Right lobe of liver (tissue), 6 donors: ENCODE measurements around the gene ALS2. TPM values are rescaled to one million over a fixed set of nuclear protein-coding genes. Genes with fewer than 3 reads are reported as not detected.

ENCODE experiments used
- ATAC-seq, 4 donors: fragments of 200-7000 bp; cut with Tn5 transposase; one replicate each; pipeline ENCODE4 v1.9.1; 2020; ENCODE audit warnings: mild to moderate bottlenecking in 4 of 4, moderate library complexity in 4 of 4
- DNase-seq, 3 donors: peaks; one replicate each; pipeline ENCODE4 v3.0.0-alpha.2; 2020
- H3K27ac ChIP-seq, 3 donors: fragments of 200-600 bp; one replicate each; pipeline ENCODE4 v1.8.0; 2022
- H3K27me3 ChIP-seq, 2 donors: fragments of 200-600 bp; one replicate each; pipeline ENCODE4 v1.8.0; 2022
- H3K36me3 ChIP-seq, 4 donors: fragments of 200-600 bp; sonication (generic) in 1 of 4; one replicate each; pipeline versions ENCODE4 v1.5.1 to v1.8.0; 2017 to 2022; ENCODE audit warnings: control low read depth in 1 of 4
- H3K4me1 ChIP-seq, 4 donors: fragments of 200-600 bp; sonication (generic) in 1 of 4; one replicate each; pipeline versions ENCODE4 v1.5.1 to v1.8.0; 2017 to 2022; ENCODE audit warnings: control low read depth in 1 of 4
- H3K4me3 ChIP-seq, 3 donors: fragments of 200-600 bp; one replicate each; pipeline ENCODE4 v1.8.0; 2022
- H3K9me3 ChIP-seq, 4 donors: fragments of 200-600 bp; sonication (generic) in 1 of 4; one replicate each; pipeline versions ENCODE4 v1.5.1 to v1.8.0; 2017 to 2022; ENCODE audit warnings: control low read depth in 1 of 4
- POLR2A ChIP-seq: fragments of 450-650 bp; IDR thresholded peaks from one replicate; pipeline ENCODE4 v1.6.1; 2017; ENCODE audit warnings: antibody characterized with exemption, mild to moderate bottlenecking
- WGBS: methylation state at CpG from one replicate; pipeline ENCODE4 v1.1.6; 2018; ENCODE audit warnings: low coverage, low lambda C conversion rate; ENCODE audit not compliant: insufficient coverage; ENCODE audit errors: missing lambda C conversion rate; 5-methylcytosine and 5-hydroxymethylcytosine counted together
- intact Hi-C, 2 donors: fragments of 100-400 bp; cut with DNase I; formaldehyde crosslinking; loops; one replicate each; pipeline versions ENCODE4 v1.11.2 to v1.14.1; 2022
- total RNA-seq, 6 experiments: library from RNA; depleted of rRNA in 2 of 6; stranded (reverse); fragments of >200 nt in 2 of 6; fragmentation: NEBNext Ultra II Directional in 3 of 6; extraction: Animal tissue kit (Norgen Biotek cat#: 25700) in 3 of 6; gene quantifications; one replicate each; pipeline versions ENCODE4 v1.1.0 to v1.2.4, GENCODE V29; 2016 to 2023
- TF ChIP-seq, protein P1 (sequence below), 4 donors: fragments of 200-600 bp in 3 of 4; fragments of 450-650 bp in 1 of 4; IDR thresholded peaks; one replicate each; pipeline versions ENCODE4 v1.5.1 to v1.8.0; 2016 to 2022; ENCODE audit warnings: antibody characterized with exemption in 4 of 4, mild to moderate bottlenecking in 2 of 4
- donor health status: DM: no; HTN: yes; CAD: no.
- donor health status: DM: no; HTN: no; CAD: no.
- donor health status: DM: no; HTN: no; CAD: no.
- donor health status: DM: no; HTN: yes; CAD: no.
- donor health status: DM: no; HTN: yes; CAD: no.

ALS2 gene
- total RNA-seq, 6 experiments from 2014 or later = 15.8 to 24.9 (median 20.3) TPM

- DNase-seq (no peak), ATAC-seq (peak in 2 of 4 donors; percentile 20 to 76)
- no peaks in the 10 kb centered on the region for H3K27me3 ChIP-seq
- TF ChIP-seq, protein P1, sequence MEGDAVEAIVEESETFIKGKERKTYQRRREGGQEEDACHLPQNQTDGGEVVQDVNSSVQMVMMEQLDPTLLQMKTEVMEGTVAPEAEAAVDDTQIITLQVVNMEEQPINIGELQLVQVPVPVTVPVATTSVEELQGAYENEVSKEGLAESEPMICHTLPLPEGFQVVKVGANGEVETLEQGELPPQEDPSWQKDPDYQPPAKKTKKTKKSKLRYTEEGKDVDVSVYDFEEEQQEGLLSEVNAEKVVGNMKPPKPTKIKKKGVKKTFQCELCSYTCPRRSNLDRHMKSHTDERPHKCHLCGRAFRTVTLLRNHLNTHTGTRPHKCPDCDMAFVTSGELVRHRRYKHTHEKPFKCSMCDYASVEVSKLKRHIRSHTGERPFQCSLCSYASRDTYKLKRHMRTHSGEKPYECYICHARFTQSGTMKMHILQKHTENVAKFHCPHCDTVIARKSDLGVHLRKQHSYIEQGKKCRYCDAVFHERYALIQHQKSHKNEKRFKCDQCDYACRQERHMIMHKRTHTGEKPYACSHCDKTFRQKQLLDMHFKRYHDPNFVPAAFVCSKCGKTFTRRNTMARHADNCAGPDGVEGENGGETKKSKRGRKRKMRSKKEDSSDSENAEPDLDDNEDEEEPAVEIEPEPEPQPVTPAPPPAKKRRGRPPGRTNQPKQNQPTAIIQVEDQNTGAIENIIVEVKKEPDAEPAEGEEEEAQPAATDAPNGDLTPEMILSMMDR (IDR thresholded peaks at IDR 0.05) = no peak
- TF ChIP-seq POLR2A = no peak
- intact Hi-C loops = no loop called here
- WGBS = 82% methylated on average over 5 of the region's 6 CpGs
- no peak overlapping the region for H3K27ac ChIP-seq
- no peaks in the 10 kb centered on the region for H3K9me3 ChIP-seq
- no peak overlapping the region for H3K4me3 ChIP-seq
- H3K36me3 ChIP-seq = peaks cover 0 to 2% (median 0%) of the 10 kb centered on the region in 4 donors
- peaks cover 0 to 23% (median 5%) of the 10 kb centered on the region in 4 donors for H3K4me1 ChIP-seq
Observed at GRCh38 chr2:201754717-201755415, 25.9 kb downstream of the ALS2 start.

DNA sequence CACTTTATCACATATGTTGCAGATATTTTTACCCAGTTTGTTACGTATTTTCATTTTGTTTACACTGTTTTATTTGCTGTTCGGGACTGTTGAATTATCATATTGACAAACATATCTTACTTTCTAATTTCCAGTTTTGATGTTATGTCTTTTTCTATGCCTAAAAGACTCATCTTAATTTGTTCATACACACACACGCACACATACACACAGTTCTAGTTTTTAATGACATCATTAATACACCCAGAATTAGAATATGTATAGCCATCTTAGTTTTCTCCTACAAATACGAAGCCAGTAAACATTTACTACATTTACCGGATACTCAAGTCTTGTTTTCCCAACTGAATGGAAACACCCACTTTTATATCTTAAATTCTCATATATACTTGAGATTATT lies 29.2 kb downstream of the ALS2 start:
- TF ChIP-seq POLR2A = no peak
- TF ChIP-seq, protein P1 (IDR thresholded peaks at IDR 0.05) = no peak
- 66% methylated on average over 5 of the region's 5 CpGs for WGBS
- Histone ChIP-seq H3K9me3 (no peaks in the 10 kb centered on the region), H3K27ac (no peak overlapping the region), H3K4me1 (peaks cover 0 to 6% (median 0%) of the 10 kb centered on the region in 4 donors), H3K27me3 (no peaks in the 10 kb centered on the region), H3K36me3 (peaks cover 0 to 8% (median 2%) of the 10 kb centered on the region in 4 donors), H3K4me3 (no peak overlapping the region)
- no peak for ATAC-seq
- intact Hi-C loops = no loop called here
- no peak for DNase-seq

DNA sequence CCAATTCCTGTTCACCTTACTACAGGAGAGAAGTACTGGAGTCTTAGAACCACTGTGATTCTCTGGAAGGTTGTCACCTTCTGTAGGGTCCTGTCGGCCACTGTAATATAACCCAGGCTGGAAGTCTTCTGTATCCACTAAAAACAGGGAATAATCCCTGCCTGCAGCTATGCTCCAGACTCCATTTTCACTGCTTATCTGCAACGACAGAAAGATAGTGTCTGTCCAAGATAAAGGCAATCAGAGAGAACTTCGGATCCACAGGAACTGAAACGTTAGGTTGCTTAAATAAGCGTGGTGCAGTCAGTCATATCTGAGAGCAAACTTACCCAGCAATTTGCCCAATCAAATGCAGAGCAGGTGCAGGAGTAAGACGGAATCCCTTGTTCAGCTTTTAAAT lies 34.2 kb downstream of the ALS2 start:
- DNase-seq = no peak
- no peak for TF ChIP-seq POLR2A
- TF ChIP-seq, protein P1 (IDR thresholded peaks at IDR 0.05) = no peak
- ATAC-seq = no peak
- no peak overlapping the region for H3K27ac ChIP-seq
- H3K4me3 ChIP-seq = no peak overlapping the region
- 67% methylated on average over 6 of the region's 6 CpGs for WGBS
- intact Hi-C loops = no loop called here
- no peaks in the 10 kb centered on the region for H3K4me1 ChIP-seq
- no peaks in the 10 kb centered on the region for H3K27me3 ChIP-seq
- H3K36me3 ChIP-seq = peaks cover 0 to 52% (median 18%) of the 10 kb centered on the region in 4 donors
- H3K9me3 ChIP-seq = no peaks in the 10 kb centered on the region

GRCh38 chr2:201735486-201735885 lies 45.2 kb downstream of the ALS2 start:
- intact Hi-C loops = no loop called here
- ATAC-seq (peak in 2 of 4 donors; percentile 39 to 54), DNase-seq (no peak)
- WGBS = 29% methylated on average over 2 of the region's 2 CpGs
- H3K27ac ChIP-seq = no peak overlapping the region
- TF ChIP-seq, protein P1 (IDR thresholded peaks at IDR 0.05) = no peak
- TF ChIP-seq POLR2A = no peak
- H3K4me1 ChIP-seq = no peaks in the 10 kb centered on the region
- H3K27me3 ChIP-seq = no peaks in the 10 kb centered on the region
- peaks cover 0 to 19% (median 12%) of the 10 kb centered on the region in 4 donors for H3K36me3 ChIP-seq
- H3K9me3 ChIP-seq = peaks cover 0 to 3% (median 0%) of the 10 kb centered on the region in 4 donors
- H3K4me3 ChIP-seq = no peak overlapping the region
